ENCODE results near the gene PAX7.

DNA sequence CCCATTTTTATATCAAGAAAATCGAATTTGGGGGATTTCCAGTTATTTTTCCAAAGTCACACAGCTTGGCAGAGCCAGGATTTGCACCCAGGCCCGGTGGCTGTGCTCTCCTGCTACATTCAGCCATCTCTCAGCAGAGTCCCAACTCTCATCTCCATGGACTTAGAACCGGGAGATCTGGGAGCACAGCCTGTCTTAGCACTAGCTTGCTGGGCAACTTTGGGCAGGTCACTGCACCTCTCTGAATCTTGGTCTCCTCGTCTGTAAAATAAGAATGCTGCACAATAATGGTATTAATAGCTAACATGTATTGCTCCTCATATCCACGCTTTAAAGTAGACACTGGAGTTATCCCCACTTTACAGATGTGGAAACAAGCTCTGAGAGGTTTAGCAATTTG, 47.8 kb upstream of the PAX7 start:
- TF ChIP-seq, protein P1, sequence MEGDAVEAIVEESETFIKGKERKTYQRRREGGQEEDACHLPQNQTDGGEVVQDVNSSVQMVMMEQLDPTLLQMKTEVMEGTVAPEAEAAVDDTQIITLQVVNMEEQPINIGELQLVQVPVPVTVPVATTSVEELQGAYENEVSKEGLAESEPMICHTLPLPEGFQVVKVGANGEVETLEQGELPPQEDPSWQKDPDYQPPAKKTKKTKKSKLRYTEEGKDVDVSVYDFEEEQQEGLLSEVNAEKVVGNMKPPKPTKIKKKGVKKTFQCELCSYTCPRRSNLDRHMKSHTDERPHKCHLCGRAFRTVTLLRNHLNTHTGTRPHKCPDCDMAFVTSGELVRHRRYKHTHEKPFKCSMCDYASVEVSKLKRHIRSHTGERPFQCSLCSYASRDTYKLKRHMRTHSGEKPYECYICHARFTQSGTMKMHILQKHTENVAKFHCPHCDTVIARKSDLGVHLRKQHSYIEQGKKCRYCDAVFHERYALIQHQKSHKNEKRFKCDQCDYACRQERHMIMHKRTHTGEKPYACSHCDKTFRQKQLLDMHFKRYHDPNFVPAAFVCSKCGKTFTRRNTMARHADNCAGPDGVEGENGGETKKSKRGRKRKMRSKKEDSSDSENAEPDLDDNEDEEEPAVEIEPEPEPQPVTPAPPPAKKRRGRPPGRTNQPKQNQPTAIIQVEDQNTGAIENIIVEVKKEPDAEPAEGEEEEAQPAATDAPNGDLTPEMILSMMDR (IDR thresholded peaks at IDR 0.05; ENCODE audit: low read depth, low read length), result no peak
- no peak for TF ChIP-seq EZH2phosphoT487 (IDR thresholded peaks at IDR 0.05; ENCODE audit: low read depth)
